Measurements from ENCODE around the gene HOXD10.

The HOXD10 gene

DNA sequence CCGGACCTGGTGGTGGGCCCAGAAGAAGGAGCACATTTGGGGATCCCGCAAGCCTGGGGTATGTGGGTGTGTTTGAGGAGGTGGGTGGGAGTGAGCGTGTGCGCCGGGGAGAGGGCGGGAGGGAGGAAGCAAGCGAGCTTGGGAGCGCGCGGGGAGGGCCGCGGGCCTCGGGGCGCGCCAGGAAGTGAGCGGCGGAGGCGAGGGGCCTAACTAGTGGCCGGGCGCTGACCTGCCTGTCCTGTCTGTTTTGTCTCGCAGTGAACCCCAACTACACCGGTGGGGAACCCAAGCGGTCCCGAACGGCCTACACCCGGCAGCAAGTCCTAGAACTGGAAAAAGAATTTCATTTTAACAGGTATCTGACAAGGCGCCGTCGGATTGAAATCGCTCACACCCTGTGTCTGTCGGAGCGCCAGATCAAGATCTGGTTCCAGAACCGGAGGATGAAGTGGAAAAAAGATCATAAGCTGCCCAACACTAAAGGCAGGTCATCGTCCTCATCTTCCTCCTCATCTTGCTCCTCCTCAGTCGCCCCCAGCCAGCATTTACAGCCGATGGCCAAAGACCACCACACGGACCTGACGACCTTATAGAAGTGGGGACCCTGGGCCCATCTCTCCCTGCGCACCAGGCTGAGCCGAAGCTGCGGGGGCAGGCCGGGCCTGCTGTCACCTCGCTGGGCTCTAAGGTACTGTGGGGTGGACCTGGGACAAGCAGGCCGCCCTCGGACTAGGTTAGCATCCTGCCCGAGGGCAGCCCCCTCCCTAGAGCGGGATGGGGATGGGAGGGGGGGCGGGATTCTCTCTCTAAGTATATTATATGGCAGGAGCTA is 36.0 kb downstream of the HOXD10 start:
- no peak for DNase-seq

DNA sequence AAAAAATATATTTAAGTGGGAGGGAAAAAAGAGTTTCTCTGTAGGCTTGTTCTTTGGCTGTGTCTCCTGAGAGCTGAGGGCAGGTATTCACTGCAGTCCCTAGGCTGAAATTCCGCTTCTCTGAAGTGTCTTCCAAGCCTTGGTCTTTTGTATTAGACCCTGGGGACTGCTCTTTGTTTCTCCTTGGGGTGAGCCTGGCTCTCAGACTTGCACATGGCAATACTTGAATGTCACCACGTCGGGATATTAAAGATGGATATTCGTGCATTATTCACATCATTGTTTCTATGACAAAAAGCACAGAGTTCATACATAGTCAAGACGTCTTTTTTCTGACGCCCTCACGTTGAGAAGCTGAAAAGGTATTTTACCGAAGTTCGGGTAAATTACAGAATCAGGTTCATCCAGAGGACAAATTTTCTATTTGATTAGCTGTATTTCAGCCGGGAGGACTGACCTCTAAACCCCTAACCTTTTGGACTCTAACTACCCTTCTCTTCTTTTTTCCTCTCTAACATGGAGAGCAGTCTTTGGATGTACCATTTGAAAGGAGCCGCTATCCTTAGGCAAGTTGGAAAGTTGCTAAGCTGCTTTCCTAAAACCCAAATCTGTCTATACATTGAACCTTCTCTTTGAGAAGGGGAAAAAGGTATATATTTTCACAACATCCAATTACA is 38.1 kb downstream of the HOXD10 start:
- no peak for DNase-seq

DNA sequence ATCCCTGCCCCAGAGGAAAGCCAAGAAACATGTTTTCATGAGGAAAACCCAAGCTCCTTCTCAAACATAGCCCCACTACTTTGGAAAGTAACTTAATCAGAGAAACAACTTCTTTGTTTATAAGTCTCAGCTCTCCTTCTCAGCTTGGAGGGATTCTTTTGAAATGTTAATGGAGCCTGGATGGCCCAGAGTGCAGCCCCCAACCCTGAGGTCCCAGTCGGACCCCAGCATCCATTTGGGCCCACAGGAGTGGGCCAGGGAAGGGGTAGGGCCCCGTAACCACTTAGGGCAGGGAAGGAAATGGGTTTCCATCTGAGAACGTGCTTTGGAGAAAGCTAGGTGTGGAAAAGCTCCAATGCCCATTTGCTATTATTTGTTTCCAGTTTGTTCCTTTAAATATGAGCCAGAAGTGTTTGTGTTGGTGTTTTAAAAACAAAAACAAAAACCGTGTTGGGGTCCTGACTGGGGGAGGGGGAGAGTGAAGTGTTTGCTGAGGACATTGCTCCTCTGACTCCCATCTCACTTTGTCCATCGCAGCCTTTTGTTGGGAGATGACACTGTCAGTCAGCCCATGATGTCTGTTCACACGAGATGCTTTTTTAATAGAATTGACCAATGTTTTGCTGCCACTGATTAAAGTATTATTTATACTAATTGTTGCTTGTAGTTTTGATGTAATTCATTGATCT is 38.9 kb downstream of the HOXD10 start:
- no peak for DNase-seq

DNA sequence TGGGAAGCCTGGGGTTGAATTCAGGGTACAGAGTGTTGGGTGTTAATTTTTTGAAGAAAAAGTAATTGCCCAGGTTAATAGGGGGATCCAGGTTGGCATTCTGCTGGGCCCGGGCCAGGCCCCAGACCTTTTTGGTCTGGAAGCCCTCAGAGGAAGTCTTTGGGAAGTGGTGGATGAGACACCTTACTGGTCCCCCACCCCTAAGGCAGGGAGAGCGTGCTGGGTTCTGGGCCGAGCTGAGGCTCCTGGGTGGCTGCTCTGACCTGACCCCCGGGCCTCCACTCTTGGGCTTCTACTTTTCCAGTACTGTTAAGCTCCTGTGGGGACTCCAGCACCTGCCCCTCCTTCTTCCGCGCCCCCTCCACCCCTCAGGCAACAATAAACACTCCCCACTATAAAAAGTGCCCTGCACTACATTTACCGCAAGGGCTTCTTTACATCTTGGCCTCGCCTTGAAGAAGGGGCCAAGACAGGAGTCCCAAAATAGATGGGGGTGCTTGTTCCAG is 39.8 kb downstream of the HOXD10 start:
- no peak for DNase-seq

DNA sequence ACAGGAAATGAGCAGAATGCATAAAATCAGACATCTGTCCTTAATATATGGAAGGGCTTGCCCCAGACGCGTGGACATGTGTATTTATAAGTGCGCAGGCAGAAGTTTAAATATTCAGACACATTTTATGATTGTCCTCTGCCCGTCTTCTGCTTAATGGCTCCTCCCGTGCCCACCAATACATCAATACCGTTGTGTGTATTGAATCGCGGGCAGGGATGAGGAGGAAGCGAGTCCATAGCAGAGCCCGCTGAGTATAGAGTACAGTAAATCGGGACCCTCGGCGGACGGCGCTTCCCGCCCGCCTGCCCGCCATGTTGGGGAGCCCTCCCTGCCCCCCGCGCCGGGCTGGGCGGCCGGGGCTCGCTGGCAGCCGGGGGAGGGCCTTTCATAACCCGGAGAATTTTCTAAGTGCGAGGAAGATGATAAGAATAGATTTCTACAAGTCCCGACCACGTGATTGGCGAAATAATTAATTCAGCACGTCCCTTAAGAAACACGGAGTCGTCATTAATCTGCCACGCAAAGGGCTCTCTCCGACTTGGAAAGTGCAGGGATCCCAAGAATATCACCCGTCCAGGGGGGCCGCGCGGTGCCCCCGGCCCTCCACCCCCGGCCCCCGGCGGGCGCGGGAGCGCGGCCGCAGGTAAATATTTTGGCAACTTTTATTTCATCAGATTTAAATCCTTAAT is 40.4 kb downstream of the HOXD10 start, which contains the start of gene HOXD3:
Gene HOXD3, plus strand, starts transcription at position 501 of the 692 bp plus-strand sequence. CDS start 11,808 bp downstream, outside the sequence.
- DNase-seq: no peak

DNA sequence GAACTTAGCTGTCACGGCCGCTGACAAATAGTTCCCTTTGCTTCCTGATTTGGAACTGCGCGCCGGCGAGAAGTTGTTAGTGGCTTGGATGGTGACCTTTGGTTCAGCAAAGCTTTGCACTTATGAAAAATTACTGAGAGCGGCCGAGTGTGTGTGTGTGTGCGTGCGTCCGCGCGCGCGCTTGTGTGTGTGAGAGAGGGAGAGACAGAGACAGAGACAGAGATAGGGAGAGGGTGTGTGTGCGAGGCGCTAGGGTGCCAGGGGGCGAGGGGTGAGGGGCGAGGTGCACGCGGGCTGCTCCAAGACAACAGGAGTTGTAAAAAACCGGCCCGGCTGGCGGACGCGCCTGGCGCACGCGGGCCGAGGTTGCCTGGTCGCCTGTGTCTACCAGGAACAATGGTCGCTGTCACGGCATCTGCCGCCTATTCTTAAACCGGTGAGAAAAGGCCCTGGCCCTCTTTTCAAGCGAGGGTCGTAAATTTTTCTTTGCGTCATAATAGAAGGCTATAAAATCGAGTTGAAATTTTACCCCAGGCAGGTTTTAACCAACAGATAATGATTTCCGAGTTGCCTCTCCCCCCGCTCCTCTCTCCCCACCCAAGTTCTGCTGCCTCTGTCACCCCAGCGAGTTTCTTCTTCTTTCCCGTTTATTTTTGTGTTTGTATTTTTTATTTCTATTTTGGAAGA is 41.1 kb downstream of the HOXD10 start:
- peak; percentile 30 for DNase-seq

DNA sequence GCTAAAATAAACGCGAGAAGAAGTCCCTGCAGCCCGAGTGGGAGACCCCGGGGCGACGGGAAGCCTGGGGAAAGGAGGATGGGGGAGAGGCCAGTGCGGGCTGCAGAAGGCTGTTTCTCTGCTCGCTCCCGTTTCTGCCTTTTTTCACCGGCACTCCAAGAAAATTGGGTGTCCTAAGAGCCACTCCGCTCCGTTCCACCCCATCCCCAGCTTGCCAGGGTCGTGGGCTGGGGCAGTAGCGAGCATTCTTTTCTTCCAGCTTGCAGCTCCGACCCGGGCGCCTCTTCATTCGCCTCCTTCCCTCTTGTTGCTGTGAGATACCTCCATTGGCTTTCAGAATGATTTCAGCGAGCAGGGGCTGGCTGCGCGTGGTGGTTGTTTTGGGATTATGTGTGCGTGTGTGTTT is 41.6 kb downstream of the HOXD10 start:
- DNase-seq: no peak

DNA sequence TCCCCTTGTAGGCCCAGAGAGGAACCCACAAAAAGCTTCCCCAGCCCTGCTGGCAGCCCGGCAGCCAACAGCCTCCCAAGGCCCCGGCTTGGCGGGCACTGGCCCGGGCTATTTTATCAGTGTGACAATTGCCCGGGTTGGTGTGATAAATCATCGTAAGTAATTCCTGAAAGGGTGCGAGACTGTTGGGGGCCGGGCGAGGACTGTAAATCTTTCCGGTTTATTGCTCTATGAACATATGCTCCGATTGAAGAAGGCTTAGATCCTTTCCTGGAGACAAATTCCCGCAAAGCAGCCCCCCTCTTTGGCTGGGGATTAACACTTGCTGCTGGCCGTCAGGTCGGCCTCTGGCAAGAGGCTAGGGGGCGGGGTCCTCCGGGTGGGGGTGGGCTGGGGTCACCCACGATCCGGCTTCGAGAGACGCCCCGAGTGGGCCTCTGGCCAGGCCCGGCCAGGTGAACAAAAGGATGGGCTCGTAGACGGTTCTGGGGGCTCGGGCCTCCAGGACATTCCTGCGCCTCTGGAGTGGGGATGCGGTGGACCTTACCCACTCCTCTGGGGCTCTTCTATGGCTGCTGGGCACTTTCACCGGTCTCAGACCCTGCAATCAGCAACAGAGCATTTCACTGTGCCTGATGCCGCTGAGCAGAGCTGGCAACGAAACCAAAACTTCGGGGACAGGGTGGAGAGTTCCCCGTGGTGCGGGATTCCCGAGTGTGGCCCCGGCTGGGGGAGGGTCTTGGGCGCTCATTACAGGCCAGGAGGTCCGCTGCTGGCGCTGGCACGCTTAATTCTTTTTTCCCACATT is 42.5 kb downstream of the HOXD10 start:
- no peak for DNase-seq

DNA sequence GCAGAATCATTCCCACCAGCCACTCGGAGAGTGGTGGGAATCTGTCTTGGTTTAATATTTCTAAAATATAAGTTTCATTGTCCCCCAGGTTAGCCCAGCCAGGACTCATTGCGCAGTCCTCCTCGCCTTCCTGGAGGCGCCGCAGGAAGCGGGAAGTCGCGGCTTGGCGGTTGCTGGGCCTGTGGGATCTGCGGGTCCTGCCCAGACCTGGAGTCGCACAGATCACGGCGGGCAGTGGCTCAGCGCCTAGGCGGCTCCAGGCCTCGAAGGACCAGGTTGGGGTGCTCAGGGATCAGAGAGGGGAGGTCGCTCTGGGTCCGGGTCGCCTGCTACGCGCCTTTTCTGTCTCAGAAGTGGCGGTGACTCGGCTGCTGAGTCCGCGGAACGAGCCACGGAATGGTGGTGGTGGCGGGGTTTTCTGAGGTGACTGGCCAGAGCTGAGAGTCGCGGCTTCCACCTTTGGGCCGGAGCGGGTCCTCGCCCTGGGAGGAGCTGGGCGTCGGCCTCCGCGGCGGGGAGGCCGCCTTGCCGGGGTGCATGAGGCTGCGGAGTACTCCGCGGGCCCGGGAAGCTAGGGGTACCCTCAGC is 43.2 kb downstream of the HOXD10 start:
- DNase-seq: no peak

DNA sequence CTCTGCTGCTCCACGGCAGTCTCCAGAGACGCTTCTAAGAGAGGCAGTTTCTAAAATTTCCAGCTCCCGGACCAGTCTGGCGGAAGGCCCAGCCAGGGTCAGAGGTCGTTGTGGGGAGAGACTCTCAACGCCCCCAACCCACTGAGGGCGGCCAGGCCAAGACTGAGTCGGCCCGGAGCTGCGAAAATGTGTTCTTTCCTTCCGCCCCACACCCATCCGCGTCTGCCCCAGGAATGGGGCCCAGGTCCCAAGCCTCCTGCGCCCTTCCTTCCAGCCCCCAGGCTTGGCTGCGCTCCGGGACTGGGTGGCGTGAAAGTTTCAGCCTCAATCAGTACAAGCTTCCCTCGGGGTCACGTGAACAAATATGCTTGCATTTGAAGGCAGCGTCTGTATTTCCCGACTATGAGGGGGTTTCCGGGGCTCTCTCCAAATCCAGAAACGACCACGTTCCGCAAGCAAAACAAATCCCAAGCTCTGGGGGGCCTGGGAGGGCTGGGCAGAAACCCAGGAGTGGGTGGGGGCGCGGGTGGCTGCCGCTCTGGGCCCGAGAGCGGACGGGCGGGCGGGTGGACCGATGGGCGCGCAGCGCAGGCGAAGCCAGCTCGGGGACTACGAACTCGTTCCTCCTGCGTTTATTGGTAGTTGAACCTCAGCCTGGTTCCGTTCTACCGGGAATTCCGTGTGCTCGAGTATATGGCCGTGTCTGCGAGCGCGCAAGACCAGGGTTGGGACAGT is 43.8 kb downstream of the HOXD10 start:
- no peak for DNase-seq

DNA sequence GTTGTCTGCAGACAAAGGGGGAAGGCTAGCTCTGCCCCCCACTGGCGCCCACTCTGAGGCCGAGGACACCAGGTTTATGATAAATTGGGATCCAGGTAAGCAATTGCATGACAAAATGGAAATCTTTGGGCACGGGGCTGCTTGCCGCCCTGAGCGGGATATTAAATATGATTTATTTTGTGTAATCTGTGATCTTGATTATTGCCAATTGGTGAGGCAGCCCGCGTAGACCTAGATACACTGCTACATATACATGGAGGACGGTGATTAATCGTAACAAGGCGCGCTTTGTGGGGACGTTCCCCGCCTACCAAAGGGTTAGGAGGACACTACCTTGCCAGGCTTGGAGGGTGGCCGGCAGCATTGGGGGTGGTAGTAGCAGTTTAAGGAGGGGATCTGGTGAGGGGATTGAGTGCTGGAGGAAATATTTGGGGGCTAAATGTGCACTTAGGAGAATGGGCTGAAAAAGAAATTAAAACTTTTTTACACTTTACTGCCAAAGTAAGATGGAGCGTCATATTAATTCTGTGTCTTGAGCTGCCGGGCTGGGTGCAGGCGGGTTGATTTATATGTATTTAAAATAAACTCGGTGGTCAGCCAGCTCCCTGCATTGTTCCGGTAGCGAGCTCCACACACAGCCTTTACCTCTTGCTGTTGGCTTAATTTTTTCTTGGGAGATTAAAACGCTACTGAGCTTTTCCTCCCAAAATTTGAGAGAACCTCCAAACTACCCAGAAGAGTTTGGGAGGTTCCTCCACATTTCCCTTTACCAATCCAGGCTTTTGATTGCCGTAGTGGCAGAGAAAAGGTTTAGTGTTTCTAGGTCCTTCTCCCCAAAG is 44.6 kb downstream of the HOXD10 start:
- no peak for DNase-seq

DNA sequence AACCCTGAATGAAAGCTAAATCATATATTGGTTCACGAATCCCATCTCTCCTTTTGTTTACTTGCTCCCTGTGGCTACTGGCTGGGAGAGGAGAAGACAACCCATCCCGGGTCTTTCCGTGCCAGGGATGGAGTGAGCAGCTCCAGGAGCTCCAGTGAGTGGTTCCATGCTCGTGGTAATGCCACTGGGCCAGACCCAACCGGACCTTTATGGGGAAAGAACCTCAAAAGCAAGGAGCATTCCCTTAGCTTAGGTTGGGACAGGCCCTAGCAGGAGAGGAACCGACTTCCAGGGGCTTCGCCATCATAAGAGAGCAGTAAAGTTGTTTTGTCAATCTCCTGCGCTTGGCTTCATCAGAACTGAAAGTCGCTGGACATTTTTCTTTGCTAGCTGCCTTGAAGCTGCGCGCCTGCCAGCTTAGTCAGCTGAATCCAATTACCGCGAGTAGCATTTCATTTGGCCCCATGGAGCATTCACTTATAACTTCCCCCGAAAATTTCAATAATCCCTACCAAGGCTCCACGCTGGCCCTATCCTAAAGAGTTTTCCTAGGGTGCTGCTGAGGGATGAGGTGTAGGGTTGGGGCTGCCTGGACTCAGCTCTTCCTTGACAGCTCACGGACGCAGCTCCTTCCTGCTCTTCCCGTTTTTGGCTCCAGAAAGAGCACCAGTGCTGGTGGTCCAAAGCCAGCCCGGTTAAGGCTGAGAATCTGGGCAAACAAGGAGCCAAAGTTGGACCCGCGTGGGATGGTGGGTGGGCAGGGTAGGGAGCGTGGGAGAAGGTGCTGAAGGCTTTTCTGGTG is 45.4 kb downstream of the HOXD10 start:
- no peak for DNase-seq

DNA sequence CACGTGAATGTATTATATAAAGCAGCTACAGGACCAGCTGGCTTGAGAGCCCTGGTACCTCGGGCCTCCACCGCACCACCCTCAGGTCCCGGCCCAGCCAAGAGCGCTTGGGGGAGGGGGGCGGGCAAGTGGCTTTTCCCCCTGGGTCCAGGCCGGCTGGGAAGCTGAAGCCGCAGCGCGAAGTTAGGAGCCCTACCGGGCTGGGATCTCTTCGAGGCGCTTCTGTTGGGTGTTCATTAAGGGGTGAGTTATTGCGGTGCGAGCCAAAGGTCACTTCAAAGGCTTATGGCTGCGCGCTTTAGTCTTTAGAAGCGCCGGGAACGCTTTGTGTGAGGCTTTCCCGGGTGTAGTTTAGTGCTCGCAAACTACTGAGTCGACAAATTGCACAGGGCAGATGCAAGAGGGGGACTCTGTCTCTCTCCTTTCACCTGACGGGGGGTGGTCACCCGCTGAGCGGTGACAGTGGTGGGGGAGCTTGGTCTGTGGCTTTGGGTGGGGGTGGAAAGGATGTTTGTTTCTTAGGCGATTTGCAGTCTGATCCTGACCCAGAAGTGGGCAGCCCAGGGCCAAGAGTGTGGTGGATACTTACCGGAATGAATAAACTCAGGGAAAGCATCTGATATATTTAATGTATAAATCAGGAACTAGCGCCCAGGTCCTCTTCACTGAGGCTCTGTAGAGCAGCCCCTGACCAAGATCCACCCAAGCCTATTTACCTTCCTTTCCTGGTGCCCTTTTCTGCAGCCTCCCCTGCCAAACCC is 46.5 kb downstream of the HOXD10 start:
- DNase-seq: no peak

DNA sequence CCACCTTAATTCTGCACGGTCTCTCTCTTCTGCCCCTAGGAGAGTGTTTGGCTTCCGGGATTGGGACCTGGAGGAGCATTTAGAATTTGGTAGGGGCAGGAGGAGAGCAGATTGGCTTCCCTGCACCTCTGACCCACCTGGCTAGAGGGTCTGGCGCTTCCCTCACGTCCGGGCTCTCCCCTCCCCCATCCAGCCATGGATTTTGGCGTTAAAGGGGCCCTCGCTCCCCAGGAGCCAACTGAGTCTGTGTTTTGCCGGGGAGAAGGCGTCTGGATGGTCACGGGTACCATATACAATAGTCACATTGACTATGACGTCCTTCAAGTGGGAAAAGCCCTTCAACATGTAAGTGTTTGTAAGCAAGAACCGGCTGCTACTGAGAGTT is 47.1 kb downstream of the HOXD10 start:
- DNase-seq: no peak

DNA sequence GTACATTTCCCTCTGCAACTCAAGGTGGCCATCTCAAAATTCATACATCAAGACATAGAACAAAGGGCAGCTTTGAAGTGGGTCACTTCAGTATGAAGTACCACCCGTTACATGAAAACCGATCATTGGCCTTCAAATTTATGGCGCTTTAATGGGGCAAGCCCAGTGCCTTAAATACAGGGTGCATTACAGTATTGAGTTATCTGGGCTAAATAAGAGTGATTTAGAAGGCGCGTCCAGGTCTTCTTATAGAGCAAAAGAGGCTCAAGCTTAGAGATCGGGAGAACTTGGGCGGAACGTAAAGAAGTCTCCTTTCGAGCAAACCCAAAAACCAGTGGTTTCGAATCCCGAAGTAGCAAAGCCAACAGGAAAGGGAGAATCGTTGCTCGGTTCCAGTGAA is 47.6 kb downstream of the HOXD10 start:
- no peak for DNase-seq

DNA sequence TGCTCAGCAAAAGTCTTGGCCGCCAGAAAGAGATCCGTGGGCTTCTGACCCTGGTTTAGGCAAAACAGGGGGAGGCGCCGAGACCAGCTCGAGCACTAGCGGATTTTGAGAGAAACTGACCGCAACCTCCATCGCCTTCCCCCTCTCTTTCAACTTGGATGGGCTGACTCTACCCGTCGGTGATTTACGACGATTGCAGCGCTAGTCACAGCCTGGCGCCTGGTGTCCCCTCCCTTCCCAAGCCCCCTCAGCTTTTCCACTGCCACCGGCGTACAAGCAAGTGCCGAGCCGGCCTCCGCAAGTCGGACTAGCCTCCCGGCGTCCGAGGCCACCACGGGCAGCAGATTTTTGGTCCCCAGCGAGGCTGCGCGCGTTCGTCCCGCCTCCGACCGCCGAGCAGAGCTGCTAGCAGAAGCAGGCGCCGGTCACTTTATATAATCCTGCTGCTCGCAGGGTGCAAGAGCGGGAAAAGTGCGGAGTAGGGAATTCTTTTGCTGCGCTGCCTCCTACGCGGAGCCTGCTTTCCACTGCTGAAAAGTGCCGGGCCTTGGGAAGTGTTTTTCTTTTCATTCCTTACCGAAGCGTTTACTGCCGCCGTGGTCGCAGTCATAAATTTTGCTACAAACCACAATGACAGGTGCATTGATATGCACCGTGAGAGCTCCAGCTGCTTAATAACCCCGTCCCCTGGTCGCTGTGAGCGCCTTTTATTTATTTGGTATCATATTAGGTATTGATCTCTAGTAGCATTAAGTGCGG is 48.2 kb downstream of the HOXD10 start:
- DNase-seq: no peak
